ENCODE results near the gene P2RY12.
A peak's percentile ranks its signal among the peaks of the same experiment; 100 is the strongest.

P2RY12 gene

DNA sequence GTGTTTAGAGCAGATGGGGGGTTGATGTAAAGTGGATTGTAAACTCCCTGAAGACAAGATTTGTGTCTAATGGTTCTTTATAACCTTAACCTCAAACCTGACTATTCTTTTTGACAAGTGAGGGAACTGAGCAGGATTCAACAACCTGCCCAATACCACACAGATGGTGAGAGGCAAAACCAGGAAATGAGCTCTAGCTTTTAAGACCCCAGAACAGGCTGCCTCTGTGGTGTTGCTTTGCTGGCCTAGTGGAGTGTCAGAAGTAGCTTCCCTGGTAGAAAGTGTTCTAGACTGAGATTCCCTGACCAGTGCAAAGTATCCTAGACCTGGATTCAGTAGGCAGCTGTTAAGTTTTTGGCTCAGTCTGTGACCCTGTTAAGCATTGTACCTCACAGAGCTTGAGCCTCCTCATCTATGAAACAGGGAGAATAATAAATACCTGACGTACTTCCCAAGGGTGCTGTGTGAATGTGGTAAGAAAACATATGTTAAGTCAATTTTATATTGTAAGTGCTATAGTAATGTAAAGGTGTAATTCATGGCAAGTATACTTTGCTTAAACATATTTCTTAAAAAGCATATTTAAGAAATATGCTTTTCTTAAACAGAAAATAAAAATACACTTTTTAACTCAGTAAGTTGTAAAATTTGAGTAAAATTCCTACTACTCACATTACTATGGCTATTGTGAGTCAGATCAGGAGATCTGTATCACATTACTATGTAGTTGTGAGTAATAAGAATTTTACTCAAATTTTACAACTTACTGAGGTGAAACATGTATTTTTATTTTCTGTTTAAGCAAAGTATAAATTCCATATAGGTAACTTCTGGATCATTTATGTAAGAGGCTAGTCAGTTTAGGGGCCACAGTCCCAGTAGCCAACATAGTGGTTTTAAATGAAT, 76.7 kb downstream of the P2RY12 start:
- no CpG with 5 or more reads among the region's 1 CpG for WGBS, 2 experiments (ENCODE audit: insufficient coverage in 2 of 2)
- Histone ChIP-seq H3K4me1 (ENCODE audit: control insufficient read depth, insufficient read depth, low read length, poor library complexity, severe bottlenecking) (peaks cover 27% of the 10 kb centered on the region), H3K27ac (ENCODE audit: low read depth, low read length, severe bottlenecking) (no peak overlapping the region), H3K9me3 (ENCODE audit: control insufficient read depth, low read length) (no peaks in the 10 kb centered on the region), H3K4me3 (ENCODE audit: extremely low read depth, insufficient read depth, low read length, poor library complexity, severe bottlenecking) (no peak overlapping the region), H3K36me3 (ENCODE audit: control insufficient read depth, insufficient read depth, low read length) (no peaks in the 10 kb centered on the region)

GRCh38 chr3:151307131-151307530, 77.4 kb downstream of the P2RY12 start:
- Histone ChIP-seq H3K36me3 (ENCODE audit: control insufficient read depth, insufficient read depth, low read length) (no peaks in the 10 kb centered on the region), H3K27ac (ENCODE audit: low read depth, low read length, severe bottlenecking) (no peak overlapping the region)

GRCh38 chr3:151306168-151306810, 78.3 kb downstream of the P2RY12 start:
- no peaks in the 10 kb centered on the region for H3K36me3 ChIP-seq (ENCODE audit: control insufficient read depth, insufficient read depth, low read length)
- H3K4me1 ChIP-seq (ENCODE audit: control insufficient read depth, insufficient read depth, low read length, poor library complexity, severe bottlenecking), result peaks cover 27% of the 10 kb centered on the region
- peak overlapping the region; percentile 96 for H3K27ac ChIP-seq (ENCODE audit: low read depth, low read length, severe bottlenecking)
- no peak overlapping the region for H3K4me3 ChIP-seq (ENCODE audit: extremely low read depth, insufficient read depth, low read length, poor library complexity, severe bottlenecking)
- WGBS, 2 experiments (ENCODE audit: insufficient coverage in 2 of 2), result 96 to 100% methylated on average over 5 to 6 of the region's 6 CpGs
- no peaks in the 10 kb centered on the region for H3K9me3 ChIP-seq (ENCODE audit: control insufficient read depth, low read length)

More at GRCh38 chr3:151307131-151307530, 77.4 kb downstream of the P2RY12 start:
- Histone ChIP-seq H3K9me3 (ENCODE audit: control insufficient read depth, low read length) (no peaks in the 10 kb centered on the region), H3K4me3 (ENCODE audit: extremely low read depth, insufficient read depth, low read length, poor library complexity, severe bottlenecking) (no peak overlapping the region), H3K4me1 (ENCODE audit: control insufficient read depth, insufficient read depth, low read length, poor library complexity, severe bottlenecking) (peaks cover 27% of the 10 kb centered on the region)

DNA sequence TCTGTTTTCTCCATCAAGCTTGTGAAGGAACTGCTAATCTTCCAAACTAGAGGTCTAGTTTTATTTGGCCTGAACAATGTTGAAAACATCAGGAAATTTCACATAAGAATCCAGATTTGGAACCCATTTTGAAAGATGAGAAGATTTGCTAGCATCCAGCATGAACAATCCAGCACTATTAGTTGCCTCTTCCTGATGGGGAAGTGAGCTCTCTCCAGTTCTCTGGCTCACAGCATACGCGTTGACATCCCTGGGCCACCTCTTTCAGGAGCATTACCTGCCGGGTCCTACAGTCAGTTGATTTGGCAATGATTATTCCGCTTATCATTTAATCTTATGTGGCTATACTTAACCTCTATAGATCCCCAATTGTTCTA, 78.8 kb downstream of the P2RY12 start:
- Histone ChIP-seq H3K4me3 (ENCODE audit: extremely low read depth, insufficient read depth, low read length, poor library complexity, severe bottlenecking) (no peak overlapping the region), H3K27ac (ENCODE audit: low read depth, low read length, severe bottlenecking) (peak overlapping the region; percentile 96), H3K4me1 (ENCODE audit: control insufficient read depth, insufficient read depth, low read length, poor library complexity, severe bottlenecking) (peaks cover 27% of the 10 kb centered on the region), H3K9me3 (ENCODE audit: control insufficient read depth, low read length) (no peaks in the 10 kb centered on the region), H3K36me3 (ENCODE audit: control insufficient read depth, insufficient read depth, low read length) (no peaks in the 10 kb centered on the region)
- 84 to 89% methylated on average over 4 of the region's 4 CpGs for WGBS, 2 experiments (ENCODE audit: insufficient coverage in 2 of 2)

DNA sequence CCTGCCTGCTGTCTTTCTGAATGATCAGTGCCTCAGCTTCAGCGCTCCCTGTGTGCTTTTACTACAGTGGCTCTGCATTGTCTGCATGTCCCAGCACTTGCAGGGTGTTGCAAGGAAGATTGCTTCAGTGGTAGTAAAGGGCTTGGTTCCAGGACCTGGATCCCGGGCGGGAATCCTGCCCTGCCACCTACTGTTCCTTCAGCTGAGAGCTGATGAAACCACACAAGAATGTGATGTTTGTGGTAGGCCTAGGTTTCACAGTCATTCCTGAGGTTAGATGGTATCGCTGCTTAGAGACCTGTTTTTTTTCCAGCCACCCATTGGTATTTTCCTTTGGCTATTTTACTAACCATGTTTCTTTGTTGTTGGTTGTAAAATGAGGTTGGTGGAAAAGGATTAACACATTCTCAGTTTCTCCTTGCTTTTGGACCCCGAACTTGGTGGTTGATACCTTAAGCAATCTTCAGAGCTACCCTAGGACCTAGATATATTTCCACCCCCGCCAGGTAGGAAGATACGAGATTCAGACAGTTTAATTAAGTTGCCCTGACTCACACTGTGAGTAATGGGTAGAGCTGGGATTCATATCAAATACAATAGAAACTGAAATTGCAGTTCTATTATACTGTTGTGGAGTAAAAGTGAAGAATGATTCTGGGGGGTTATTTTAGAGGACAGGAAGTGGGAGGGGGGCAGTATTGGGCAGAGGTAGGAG, 79.3 kb downstream of the P2RY12 start:
- Histone ChIP-seq H3K27ac (ENCODE audit: low read depth, low read length, severe bottlenecking) (peak overlapping the region; percentile 96), H3K4me3 (ENCODE audit: extremely low read depth, insufficient read depth, low read length, poor library complexity, severe bottlenecking) (no peak overlapping the region), H3K9me3 (ENCODE audit: control insufficient read depth, low read length) (no peaks in the 10 kb centered on the region), H3K4me1 (ENCODE audit: control insufficient read depth, insufficient read depth, low read length, poor library complexity, severe bottlenecking) (peaks cover 27% of the 10 kb centered on the region), H3K36me3 (ENCODE audit: control insufficient read depth, insufficient read depth, low read length) (no peaks in the 10 kb centered on the region)
- WGBS, 2 experiments (ENCODE audit: insufficient coverage in 2 of 2), result 10 to 23% methylated on average over 2 to 4 of the region's 7 CpGs

DNA sequence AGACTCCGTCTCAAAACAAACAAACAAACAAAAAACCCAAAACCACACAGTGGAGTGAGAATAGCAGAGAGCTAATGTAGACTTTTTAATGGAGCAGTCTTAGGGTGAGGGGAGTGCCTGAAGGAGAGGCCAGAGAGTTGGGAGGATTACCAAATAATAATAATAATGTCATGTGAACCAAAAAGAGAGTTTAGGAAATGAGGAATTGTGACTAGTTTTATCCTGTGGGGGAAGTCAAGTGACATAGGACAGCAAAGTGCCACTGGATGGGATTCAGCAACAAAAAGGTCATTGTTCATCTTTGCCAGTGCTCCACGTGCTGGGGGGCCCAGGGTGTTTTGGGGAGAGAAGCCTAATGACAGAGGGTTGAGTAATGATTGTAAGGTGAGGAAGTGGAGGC, 80.8 kb downstream of the P2RY12 start:
- Histone ChIP-seq H3K36me3 (ENCODE audit: control insufficient read depth, insufficient read depth, low read length) (no peaks in the 10 kb centered on the region), H3K4me1 (ENCODE audit: control insufficient read depth, insufficient read depth, low read length, poor library complexity, severe bottlenecking) (peaks cover 27% of the 10 kb centered on the region), H3K4me3 (ENCODE audit: extremely low read depth, insufficient read depth, low read length, poor library complexity, severe bottlenecking) (no peak overlapping the region), H3K9me3 (ENCODE audit: control insufficient read depth, low read length) (no peaks in the 10 kb centered on the region), H3K27ac (ENCODE audit: low read depth, low read length, severe bottlenecking) (no peak overlapping the region)
- 50% methylated on average over 1 of the region's 2 CpGs for WGBS, 2 experiments (ENCODE audit: insufficient coverage in 2 of 2)

DNA sequence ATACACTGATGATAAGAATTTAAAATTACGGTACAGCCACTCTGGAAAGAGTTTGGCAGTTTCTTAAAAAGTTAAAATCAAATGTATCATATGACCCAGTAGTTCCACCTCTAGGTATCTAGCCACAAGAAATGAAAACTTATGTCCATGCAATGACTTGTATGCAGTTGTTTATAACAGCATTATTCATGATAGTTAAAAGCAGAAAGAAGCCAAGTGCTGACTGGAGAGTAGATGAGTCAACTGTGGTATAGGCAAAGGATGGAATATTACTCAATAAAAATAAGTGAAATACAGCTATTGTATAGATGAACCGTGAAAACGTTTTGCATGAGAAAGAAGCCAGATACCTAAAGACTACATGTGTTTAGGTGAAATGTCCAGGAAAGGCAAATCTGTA, 82.8 kb downstream of the P2RY12 start:
- Histone ChIP-seq H3K4me1 (ENCODE audit: control insufficient read depth, insufficient read depth, low read length, poor library complexity, severe bottlenecking) (peaks cover 27% of the 10 kb centered on the region), H3K27ac (ENCODE audit: low read depth, low read length, severe bottlenecking) (no peak overlapping the region), H3K36me3 (ENCODE audit: control insufficient read depth, insufficient read depth, low read length) (no peaks in the 10 kb centered on the region), H3K4me3 (ENCODE audit: extremely low read depth, insufficient read depth, low read length, poor library complexity, severe bottlenecking) (no peak overlapping the region), H3K9me3 (ENCODE audit: control insufficient read depth, low read length) (no peaks in the 10 kb centered on the region)
- 85% methylated on average over 2 of the region's 3 CpGs for WGBS, 2 experiments (ENCODE audit: insufficient coverage in 2 of 2)

DNA sequence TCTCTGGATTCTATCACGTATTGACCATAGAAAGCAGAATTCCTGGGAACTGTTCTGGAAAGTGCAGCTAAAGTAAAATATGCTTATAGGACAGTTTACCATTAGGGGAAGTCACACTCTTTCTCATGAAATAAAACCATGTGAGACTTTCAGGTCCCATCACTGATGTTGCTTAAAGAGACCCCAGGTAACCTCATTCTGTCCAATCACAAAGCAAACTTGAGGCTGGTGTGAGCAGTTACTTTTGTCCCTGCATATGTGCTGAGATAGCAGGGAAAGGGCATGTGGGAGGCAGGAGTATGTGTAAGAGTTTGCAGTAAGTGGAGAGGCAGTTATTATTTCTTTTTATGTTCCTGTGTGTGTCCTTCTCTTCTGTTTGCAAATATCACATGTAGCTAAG, 84.0 kb downstream of the P2RY12 start:
- WGBS, 2 experiments (ENCODE audit: insufficient coverage in 2 of 2), result no CpG with 5 or more reads among the region's 1 CpG
- H3K4me3 ChIP-seq (ENCODE audit: extremely low read depth, insufficient read depth, low read length, poor library complexity, severe bottlenecking), result no peak overlapping the region
- no peak overlapping the region for H3K27ac ChIP-seq (ENCODE audit: low read depth, low read length, severe bottlenecking)
- peaks cover 15% of the 10 kb centered on the region for H3K4me1 ChIP-seq (ENCODE audit: control insufficient read depth, insufficient read depth, low read length, poor library complexity, severe bottlenecking)
- H3K9me3 ChIP-seq (ENCODE audit: control insufficient read depth, low read length), result no peaks in the 10 kb centered on the region
- H3K36me3 ChIP-seq (ENCODE audit: control insufficient read depth, insufficient read depth, low read length), result no peaks in the 10 kb centered on the region

DNA sequence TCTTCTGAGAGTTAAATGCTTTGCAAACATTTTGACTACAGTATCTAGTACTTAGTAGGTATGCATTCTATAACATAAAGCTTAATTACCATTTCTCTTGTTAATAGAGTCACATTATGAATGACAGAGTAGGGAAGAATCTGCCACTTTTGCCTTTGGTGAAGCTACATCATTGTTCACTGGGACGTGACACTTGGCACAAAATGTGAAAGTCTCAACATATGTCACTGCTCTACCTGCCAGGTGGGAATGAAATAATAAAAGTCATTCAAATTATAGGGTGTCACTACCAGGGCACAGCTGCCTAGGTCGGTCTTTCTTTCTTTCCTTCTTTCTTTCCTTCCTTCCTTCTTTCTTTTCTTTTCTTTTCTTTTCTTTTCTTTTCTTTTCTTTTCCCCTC, 85.5 kb downstream of the P2RY12 start:
- 88 to 90% methylated on average over 1 to 2 of the region's 2 CpGs for WGBS, 2 experiments (ENCODE audit: insufficient coverage in 2 of 2)
- H3K9me3 ChIP-seq (ENCODE audit: control insufficient read depth, low read length), result no peaks in the 10 kb centered on the region
- H3K27ac ChIP-seq (ENCODE audit: low read depth, low read length, severe bottlenecking), result no peak overlapping the region
- no peak overlapping the region for H3K4me3 ChIP-seq (ENCODE audit: extremely low read depth, insufficient read depth, low read length, poor library complexity, severe bottlenecking)
- no peaks in the 10 kb centered on the region for H3K36me3 ChIP-seq (ENCODE audit: control insufficient read depth, insufficient read depth, low read length)
- peaks cover 5% of the 10 kb centered on the region for H3K4me1 ChIP-seq (ENCODE audit: control insufficient read depth, insufficient read depth, low read length, poor library complexity, severe bottlenecking)

GRCh38 chr3:151297429-151297828, 87.1 kb downstream of the P2RY12 start:
- no peak overlapping the region for H3K4me3 ChIP-seq (ENCODE audit: extremely low read depth, insufficient read depth, low read length, poor library complexity, severe bottlenecking)
- no CpG with 5 or more reads among the region's 2 CpGs for WGBS, 2 experiments (ENCODE audit: insufficient coverage in 2 of 2)
- H3K9me3 ChIP-seq (ENCODE audit: control insufficient read depth, low read length), result no peaks in the 10 kb centered on the region
- H3K4me1 ChIP-seq (ENCODE audit: control insufficient read depth, insufficient read depth, low read length, poor library complexity, severe bottlenecking), result no peaks in the 10 kb centered on the region
- no peak overlapping the region for H3K27ac ChIP-seq (ENCODE audit: low read depth, low read length, severe bottlenecking)
- H3K36me3 ChIP-seq (ENCODE audit: control insufficient read depth, insufficient read depth, low read length), result no peaks in the 10 kb centered on the region
